Measurements from ENCODE around the gene SORCS1.

DNA sequence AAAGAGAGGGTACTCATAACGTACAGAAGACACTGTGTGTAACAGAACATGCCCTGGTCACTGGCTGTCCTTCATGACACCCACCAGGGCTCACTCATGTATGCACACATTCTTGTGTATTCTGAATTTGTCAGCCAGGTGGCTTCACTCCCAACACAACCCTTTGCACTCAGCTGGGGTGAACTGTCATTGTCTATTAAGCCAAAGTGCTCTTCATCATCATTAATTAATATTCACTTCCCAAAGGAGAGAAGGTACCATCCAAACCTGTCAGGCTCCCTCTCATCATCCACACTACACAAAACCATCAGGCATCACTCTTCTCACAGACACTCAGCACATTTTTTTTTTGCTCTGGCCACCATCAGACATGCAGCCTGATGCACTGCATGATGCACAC lies 469.8 kb downstream of the SORCS1 start:
- TF ChIP-seq CTCF (IDR thresholded peaks at IDR 0.05; ENCODE audit: low read depth, low read length, poor library complexity, severe bottlenecking): no peak
- no peak for TF ChIP-seq EZH2phosphoT487 (IDR thresholded peaks at IDR 0.05; ENCODE audit: borderline replicate concordance, low read length)
